NB4 (cell line): Measurements from ENCODE around the gene SKAP1.

Experiments used
- MAX ChIP-seq: IDR thresholded peaks from 2 replicates; pipeline ENCODE4 v1.6.1; 2011; ENCODE audit warnings: low read depth, low read length
- POLR2A ChIP-seq: IDR thresholded peaks from 2 replicates; pipeline ENCODE4 v1.6.1; 2011; ENCODE audit warnings: mild to moderate bottlenecking; ENCODE audit not compliant: insufficient read length; ENCODE audit errors: extremely low read depth

DNA sequence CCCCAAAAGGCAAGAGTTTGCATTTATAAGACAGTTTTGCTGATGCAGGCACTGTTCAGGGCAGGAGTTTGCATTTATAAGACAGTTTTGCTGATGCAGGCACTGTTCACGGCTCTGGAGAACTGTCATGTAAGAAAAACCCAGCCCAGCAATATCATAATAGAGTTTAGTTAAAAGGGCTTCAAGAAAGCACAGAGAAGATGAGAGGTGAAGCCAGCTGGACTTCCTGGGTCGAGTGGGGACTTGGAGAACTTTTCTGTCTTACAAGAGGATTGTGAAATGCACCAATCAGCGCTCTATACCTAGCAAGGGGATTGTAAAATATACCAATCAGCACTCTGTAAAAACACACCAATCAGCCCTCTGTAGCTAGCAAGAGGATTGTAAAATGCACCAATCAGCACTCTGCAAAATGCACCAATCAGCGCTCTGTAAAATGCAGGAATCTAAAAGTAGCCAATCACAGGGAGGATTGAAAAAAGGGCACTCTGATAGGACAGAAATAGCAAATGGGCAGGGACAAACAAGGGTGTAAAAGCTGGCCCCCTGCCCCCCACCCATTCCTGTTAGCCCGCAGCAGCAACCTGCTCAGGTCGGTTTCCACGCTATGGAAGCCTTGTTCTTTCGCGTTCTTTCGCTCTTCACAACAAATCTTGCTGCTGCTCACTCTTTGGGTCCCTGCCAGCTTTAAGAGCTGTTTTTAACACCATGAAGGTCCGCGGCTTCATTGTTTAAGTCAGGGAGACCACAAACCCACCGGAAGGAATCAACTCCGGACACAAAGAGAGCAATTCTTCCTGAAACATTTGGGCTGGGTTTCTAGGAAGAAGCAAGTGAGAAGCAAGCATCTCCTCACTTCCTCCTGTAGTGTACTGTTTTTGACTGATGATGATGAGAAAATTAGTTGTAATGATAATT, 327.0 kb downstream of the SKAP1 start:
- no peak for TF ChIP-seq POLR2A
- no peak for TF ChIP-seq MAX
